Left cardiac atrium (tissue), 4 donors: ENCODE data around the gene APCDD1L. TPM values are rescaled to one million over a fixed set of nuclear protein-coding genes. Genes with fewer than 3 reads are reported as not detected.

Experiments used
- ATAC-seq, 2 donors: fragments of 200-7000 bp; cut with Tn5 transposase; one replicate each; pipeline ENCODE4 v1.9.1; 2020; ENCODE audit warnings: mild to moderate bottlenecking in 2 of 2, moderate library complexity in 2 of 2
- DNase-seq: peaks from one replicate; pipeline ENCODE4 v3.0.0-alpha.2; 2020
- intact Hi-C, 2 donors: fragments of 100-400 bp; cut with DNase I; formaldehyde crosslinking; loops; one replicate each; pipeline versions ENCODE4 v1.14.1 to v1.15.1; 2022 to 2023
- total RNA-seq, 2 donors: library from RNA; stranded (reverse); fragmentation: NEBNext Ultra II Directional; extraction: Animal tissue kit (Norgen Biotek cat#: 25700); gene quantifications; one replicate each; pipeline ENCODE4 v1.2.1, GENCODE V29; 2021
- donor health status: DM: no; HTN: yes; CAD: no.
- donor health status: DM: no; HTN: yes; CAD: no; lungs with severe emphysema.
- donor health status: DM: yes; HTN: yes; CAD: no.
- donor health status: Dilated cardiomyopathy.

APCDD1L gene
- total RNA-seq, 2 donors from 2014 or later: 0.44 to 1.3 TPM

DNA sequence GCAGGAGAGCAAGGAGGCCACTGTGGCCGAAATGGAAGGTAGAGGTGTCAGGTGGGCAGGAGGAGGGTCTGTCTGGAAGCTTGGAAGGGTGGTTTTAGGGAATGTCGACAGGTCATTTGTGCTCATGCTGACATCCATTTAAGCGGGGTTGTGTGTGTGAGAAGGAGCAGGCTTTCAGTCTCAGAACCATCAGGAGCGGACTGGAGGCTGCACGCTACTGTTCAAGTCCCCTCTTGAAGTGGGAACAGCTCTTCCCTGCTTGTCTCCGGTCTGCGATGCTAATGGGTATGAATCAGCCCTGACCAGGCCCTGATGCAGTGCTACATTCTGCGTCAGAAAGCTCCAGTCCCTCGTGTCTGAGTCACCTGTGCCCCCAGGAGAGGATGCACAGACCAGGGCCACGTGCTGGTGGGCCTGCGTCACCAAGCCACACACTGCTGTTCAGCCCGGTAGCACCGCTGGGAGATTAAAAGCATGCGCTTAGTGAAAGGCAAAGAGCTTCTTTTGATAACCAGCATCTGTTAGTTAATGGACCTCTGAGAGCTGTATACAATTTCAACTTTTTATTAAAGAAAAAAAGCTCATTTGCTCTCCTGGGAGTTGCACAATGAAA is 58.0 kb downstream of the APCDD1L start:
- DNase-seq (no peak), ATAC-seq (no peak)
- intact Hi-C loops: loop anchor here in 1 of 2 donors (10.0 kb wide), 1 partner anchor 212 kb away; no protein-coding TSS in a partner anchor

DNA sequence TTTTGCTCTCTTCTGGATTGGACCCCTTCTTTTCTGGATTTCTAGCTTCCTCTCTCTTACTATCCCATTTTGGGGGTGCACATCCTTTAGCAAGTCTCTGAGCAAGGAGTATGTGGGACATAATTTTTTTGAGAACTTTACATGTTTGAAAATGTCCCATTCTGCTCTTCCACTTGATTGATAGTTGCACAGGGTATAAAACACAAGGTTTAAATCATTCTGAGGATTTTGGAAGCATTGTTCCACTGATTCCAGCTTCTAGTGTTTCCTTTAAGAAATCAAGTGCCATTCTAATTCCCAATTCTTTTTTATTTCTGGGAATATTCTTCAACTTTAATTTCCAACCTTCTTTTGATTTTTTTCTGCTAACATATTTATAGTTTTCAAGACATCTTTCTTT is 60.7 kb downstream of the APCDD1L start:
- intact Hi-C loops: loop anchor here in 1 of 2 donors (10.0 kb wide), 1 partner anchor 210 kb away; no protein-coding TSS in a partner anchor
- ATAC-seq (no peak), DNase-seq (no peak)

DNA sequence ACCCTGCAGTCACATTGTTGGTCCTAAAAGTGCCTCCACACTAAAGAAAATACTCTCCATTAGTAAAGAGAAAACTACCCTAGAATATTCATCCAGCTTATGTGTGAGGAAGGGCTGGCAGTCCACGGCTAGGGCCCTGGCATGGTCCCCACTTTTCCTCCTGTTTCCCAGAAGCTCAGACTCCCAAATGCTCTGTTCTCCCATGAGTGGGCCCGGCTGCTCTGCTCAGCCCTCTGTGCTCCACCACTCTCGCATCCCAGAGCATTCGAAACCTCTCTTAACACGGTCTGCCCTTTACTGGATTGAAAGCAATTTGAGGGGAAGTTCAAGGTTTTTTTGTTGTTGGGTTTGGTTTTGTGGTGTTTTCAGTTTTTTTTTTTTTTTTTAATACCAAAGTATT is 61.8 kb downstream of the APCDD1L start:
- peak in 1 of 2 donors; percentile 41 for ATAC-seq

DNA sequence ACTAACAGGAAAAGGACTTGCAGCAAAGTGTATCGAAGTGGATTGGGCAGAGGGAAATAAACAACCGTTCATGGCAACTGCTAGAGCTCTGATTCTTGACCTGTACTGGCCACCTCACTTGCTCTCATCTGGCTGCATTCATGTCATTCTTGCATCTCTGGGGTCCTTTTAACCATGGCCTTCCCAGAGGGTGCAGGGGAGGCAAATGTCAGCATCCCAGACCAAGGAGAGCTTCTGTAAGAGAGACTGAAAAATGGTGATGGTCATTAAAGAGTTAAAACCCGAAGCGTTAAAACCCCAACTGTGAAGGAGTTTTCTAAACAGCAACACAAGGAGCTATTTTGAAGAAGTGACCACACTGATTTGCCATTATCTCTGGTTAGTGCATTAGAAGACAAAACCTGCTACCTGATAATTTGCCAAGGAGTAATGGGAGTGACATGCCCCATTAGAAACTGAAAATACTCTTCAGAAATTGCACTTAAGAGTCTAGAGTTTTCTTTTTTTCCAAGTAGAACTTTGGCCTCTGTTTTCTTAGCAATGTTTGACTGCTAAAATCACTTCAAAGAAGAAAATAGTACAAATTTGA is 62.4 kb downstream of the APCDD1L start:
- DNase-seq (no peak), ATAC-seq (no peak)
- intact Hi-C loops: loop anchor here in 1 of 2 donors (10.0 kb wide), 1 partner anchor 208 kb away; no protein-coding TSS in a partner anchor

More for the DNA sequence above, 61.8 kb downstream of the APCDD1L start:
- DNase-seq: no peak
- intact Hi-C loops: loop anchor here in 1 of 2 donors (10.0 kb wide), 1 partner anchor 209 kb away; no protein-coding TSS in a partner anchor

DNA sequence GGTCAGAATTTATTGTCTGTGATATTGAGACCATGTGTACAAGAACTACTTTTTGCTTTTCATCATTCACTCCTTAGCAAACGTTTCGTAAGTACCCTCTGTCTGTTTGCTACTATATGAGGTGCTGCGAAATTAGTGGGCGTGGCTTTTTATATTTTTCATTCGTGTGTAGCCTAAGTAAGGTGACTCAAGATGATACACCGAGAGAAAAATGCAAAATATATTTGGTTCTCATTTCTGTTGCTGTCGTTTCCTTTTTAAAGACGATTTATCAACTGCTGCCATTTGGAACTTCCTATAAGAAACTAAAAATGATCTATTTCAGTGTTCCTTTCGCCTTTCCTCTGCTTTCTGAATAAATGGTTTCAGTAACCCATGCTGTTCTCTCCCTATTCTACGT is 64.9 kb downstream of the APCDD1L start:
- no peak for DNase-seq
- intact Hi-C loops: loop anchor here in 1 of 2 donors (10.0 kb wide), 1 partner anchor 205 kb away; no protein-coding TSS in a partner anchor
- no peak for ATAC-seq

DNA sequence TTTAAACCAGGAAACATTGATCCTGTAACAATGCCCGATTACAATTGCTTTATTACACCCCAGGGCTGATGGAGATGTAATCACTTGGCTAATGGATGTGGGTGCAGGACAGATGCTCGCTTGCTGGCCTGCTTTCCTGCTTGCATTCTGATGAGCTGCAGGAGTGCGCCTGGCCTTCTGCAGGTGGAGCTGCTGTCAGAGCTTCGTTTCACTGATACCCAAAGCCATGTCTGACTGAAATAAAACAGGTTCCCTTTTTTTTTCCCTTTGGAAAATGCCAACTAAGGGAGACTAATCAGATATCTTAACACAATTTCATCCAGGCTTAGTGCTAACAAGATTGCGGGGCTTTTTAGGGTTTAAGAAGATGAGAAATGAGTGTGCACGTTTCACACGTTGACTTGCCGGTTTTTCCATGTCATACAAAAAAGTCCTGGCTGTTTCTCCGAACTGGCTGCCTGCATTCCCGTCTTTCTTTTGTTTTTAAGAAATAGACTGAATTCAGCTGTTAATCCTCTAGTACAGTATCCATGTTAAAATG is 65.4 kb downstream of the APCDD1L start:
- ATAC-seq: no peak
- intact Hi-C loops: loop anchor here (5.0 to 10.0 kb wide), 2 partner anchors 205 to 212 kb away; no protein-coding TSS in a partner anchor
- no peak for DNase-seq

DNA sequence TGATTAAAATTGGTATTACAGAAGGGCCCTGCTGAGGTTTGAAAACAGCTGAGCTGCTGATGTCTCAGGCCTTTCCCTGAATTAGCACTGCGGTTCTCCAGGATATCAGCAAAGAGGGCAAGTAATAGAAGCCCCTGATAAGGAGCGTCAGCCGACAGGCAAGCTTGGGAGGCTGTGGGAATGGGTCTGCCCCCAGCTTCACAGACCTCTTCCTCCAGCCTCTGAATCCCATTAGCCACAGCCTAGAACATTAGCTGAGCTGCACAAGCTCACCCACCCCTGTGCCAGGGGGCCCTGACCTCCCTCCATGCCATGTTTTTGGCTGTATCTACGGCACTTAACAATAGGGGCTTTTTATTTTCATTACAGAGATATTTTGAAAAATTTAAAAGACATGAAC is 66.2 kb downstream of the APCDD1L start:
- DNase-seq: no peak
- intact Hi-C loops: loop anchor here in 1 of 2 donors (5.0 kb wide), 1 partner anchor 212 kb away; no protein-coding TSS in a partner anchor

DNA sequence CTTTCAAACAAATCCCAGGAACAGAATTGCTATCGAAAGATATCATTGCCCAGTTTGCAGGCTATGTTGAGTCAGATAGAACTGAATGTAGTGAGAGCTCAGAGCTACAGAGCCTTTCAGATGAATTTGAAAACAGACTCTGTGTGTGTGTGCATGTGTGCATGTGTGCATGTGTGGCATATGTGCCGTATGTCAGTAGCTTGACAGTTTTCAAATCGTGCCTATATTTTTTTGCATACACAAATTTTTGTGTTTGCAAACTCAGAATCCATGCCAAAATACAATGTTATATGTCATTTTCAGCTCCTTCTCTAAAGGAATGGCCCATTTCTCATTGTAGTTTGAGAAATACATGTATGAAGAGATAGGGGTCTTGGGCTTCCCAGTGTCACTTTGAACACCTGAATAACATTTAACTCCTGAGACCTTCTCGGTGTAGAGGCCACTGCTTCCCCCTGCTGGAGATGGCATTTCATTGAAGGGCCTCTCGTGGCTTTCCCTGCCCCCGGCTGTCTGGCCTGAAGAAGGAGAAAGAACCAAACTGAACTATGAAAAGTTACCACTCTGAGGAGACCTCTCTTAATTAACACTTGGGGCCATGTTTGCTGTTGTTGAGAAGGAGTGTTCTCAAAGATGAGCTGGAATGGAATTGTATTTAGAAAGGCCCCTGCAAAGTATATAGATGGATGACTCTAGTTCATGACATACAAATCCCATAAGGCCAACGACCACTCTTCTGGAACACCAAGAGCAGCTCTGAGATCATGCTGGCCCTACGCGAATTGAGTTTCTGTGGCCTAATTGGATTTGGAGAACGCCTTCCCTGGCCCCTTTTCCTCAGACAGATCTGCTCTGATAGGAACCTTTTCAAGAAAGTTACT is 67.4 kb downstream of the APCDD1L start:
- no peak for DNase-seq
- ATAC-seq: peak; percentile 30 to 68

More for the DNA sequence above, 66.2 kb downstream of the APCDD1L start:
- no peak for ATAC-seq

DNA sequence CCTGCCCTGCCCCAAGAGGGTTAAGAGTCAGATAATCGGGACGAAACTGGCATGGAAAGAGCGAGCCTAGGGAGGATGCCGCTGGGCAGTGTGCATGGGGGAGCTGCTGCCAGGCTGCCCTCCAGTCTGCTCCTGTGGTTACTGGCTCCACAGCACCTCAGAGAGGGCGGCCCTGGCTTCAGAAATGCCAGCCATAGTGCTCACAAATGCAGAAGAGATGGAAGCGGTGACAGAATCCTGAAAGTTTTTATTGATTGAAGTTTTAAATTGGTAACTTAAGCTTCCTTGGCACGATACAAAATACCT is 68.3 kb downstream of the APCDD1L start:
- no peak for ATAC-seq
- intact Hi-C loops: loop anchor here in 1 of 2 donors (5.0 kb wide), 1 partner anchor 210 kb away; no protein-coding TSS in a partner anchor
- DNase-seq: no peak

More for the DNA sequence above, 67.4 kb downstream of the APCDD1L start:
- intact Hi-C loops: loop anchor here in 1 of 2 donors (5.0 kb wide), 1 partner anchor 210 kb away; no protein-coding TSS in a partner anchor

DNA sequence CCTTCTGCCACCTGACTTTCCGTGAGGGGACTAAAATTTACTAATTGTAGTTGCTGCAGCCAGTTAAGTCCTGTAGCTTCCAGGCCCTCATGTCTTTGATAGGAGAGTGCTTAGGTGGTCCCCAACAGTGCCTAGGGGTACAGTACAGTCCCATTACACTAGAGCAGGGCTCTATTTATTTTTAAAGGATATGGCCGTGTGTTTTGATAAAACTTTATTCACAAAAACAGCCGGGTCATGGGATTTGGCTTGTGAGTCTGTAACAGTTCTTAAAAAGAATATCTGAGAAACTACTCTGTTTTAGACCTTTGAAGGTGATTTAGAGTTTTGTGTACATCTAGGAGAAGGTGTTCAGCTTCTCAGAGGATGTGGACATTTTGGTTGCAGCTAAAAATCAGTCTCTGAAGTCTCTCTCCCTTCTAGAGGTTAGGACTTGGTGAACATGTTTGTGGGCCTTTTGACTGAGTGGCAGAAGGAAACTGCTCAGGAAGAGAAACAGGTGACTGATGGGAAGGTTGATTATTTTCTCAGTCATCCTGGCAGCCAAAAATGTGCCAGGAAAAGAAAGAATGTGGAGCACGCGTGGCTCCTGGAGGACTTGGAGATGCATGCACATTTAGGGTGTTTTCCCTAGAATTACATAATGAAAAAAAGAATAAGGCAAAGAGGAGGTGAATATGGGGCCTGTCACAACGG is 68.8 kb downstream of the APCDD1L start:
- intact Hi-C loops: loop anchor here in 1 of 2 donors (5.0 kb wide), 1 partner anchor 209 kb away; no protein-coding TSS in a partner anchor
- no peak for ATAC-seq
- DNase-seq: no peak

DNA sequence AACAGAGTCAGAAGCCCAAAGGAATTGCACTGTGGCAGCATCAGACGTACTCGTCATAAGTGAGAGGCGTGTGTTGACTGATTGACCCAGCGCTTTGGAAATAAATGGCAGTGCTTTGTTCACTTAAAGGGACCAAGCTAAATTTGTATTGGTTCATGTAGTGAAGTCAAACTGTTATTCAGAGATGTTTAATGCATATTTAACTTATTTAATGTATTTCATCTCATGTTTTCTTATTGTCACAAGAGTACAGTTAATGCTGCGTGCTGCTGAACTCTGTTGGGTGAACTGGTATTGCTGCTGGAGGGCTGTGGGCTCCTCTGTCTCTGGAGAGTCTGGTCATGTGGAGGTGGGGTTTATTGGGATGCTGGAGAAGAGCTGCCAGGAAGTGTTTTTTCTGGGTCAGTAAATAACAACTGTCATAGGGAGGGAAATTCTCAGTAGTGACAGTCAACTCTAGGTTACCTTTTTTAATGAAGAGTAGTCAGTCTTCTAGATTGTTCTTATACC is 70.4 kb downstream of the APCDD1L start:
- intact Hi-C loops: loop anchor here in 1 of 2 donors (5.0 kb wide), 1 partner anchor 208 kb away; no protein-coding TSS in a partner anchor
- no peak for DNase-seq
- ATAC-seq: no peak

DNA sequence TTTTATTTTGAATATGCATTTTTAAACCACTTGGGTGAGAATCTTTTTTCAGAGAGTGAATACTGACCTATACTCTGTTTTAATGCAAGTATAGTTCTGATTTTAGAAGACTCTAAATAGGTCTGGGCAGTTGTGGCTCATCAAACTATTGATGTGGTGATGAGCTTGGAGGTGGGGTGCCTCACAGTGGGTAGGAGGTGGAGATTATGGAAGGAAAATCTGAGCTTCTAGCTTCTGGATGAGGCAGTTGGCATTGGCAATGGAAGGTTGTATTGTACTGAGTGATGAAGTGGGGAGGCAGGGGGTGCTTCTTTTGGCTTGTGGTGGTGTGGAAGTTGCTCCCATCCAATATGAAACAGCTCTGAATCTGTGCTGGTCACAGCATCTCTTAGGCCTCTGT is 73.5 kb downstream of the APCDD1L start:
- intact Hi-C loops: no loop called here
- ATAC-seq (no peak), DNase-seq (no peak)

DNA sequence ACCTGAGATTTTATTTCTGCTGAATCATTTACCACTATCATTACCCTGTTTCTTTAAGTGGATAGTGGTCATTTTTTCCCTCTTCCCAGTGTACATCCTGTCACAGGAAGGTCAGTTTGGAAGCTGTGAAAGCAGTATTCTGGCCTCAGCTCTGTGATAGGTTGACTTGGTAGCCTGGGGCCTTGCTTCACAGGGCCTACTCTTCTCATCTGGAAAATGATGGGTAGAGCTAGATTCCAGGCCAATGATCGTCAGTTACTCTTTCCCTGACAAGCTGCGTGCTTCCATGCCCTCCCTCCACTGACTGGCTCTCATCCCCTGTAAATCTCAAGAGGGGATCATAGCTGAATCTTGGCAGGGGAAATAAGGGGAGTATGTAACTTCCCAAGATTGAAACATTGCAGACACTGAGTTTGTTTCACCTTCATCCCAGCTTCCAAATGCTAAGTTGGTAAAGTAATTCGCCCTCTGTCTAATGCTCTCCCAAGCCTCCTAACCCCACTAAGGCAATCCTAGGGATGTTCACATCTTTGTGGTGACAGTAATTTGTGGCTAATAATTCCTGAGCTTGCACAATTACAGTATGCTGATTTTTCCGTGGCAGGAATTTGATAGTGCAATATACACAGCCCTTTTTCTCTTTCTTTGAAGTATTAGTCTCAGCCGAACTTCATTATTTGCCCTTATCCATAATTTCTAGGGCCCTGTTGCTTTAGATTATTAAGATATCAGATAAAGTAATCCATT is 75.0 kb downstream of the APCDD1L start:
- intact Hi-C loops: no loop called here
- ATAC-seq (peak; percentile 50 to 68), DNase-seq (no peak)

DNA sequence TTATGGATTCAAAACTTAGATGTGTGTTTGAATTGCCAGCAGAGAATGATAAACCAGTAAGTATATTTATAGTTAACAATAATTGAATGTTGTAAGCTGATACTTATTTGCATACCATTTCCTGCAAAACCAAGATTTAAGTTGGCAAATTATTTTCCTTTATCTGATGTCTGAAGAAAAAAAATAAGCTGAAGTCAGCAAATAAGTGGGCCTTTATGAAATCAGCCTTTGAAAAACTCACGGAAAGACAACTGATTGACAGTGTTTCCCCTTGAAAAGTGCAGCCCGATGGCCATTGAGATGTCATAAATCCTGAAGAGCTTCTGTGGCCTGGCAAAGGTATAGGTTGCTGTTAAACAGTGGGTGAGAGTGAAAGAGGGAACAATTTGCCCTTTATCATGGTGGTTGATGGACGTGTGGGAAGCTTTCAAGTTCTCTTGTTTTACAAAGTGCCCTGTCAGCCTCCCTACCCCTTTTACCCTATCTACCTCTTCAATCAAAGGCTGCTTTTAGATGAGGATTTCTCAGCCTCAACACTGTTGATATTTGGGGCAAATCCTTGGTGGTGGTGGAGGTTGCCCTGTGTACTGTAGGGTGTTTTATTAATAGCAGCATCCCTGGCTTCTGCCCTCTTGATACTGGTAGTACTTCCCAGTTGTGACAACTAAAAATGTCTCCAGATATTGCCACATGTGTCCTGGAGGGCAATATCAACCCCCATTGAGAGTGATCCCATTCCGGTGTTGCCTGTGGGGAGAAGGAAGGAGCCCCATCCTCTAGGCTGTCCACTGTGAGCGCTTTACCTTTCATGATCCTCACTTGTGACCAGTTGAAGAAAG is 76.0 kb downstream of the APCDD1L start:
- no peak for ATAC-seq
- intact Hi-C loops: no loop called here
- no peak for DNase-seq

DNA sequence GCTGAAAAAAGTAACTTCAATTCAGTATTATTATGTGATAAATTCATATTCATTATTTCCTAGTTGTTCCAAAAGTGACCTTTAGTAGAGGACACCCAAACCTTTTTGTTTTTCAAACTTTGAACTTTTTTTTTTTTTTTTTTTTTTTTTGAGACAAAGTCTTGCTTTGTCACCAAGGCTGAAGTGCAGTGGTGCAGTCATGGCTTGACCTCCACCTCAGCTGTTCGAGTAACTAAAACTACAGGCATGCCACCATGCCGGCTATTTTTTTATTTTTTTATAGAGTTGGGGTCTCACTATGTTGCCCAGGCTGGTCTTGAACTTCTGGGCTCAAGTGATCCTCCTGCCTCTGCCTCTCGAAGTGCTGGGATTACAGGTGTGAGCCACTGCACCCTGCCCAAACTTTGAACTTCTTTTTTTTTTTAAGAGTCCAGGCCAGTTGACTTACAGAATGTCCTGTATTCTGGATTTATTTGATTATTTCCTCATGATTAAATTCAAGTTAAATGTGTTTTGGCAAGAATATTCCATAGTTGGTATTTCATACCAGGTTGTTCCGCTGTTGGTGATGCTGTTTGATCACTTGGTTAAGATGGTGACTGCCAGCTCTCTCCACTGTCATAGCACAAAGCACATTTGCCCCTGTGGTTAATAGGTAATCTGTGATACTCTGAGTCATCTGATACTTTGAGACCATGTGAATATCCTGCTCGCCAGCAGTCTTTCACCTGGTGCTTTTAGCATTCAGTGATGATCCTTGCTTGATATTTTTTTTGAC is 78.1 kb downstream of the APCDD1L start:
- DNase-seq: no peak
- intact Hi-C loops: no loop called here
- no peak for ATAC-seq

DNA sequence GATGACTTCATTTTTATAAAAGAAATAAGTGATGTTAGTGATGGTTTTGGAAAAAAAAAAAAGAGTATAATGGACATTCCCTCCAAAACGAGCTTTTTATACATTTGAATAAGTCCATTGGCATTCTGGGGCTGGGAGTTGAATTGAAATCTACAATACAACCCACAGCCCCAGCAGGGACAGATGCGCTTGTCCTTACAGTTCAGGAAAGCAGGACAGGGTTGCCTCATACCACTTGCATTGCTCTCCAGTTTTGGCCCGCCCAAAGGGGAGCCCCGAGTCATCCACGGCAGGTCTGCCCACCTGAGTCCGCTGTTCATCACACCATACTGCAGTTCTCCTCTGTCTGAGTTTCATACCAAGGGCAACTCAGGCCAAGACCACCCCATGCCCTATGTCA is 80.0 kb downstream of the APCDD1L start:
- DNase-seq (no peak), ATAC-seq (no peak)
- intact Hi-C loops: no loop called here
